Esophagus (tissue), 2 donors: ENCODE measurements around the gene CKB. TPM values are rescaled to one million over a fixed set of nuclear protein-coding genes. Genes with fewer than 3 reads are reported as not detected.

Experiments used
- H3K27ac ChIP-seq, 2 donors: one replicate each; pipeline ENCODE4 v1.5.1; 2013; ENCODE audit warnings: low read depth in 2 of 2, mild to moderate bottlenecking in 2 of 2, inconsistent platforms in 1 of 2, low read length in 1 of 2, moderate library complexity in 1 of 2
- H3K27me3 ChIP-seq, 2 donors: one replicate each; pipeline ENCODE4 v1.6.1; 2013; ENCODE audit warnings: low read length in 2 of 2, control low read depth in 1 of 2, mild to moderate bottlenecking in 1 of 2; ENCODE audit not compliant: insufficient read depth in 2 of 2, control insufficient read depth in 1 of 2
- H3K36me3 ChIP-seq, 2 donors: one replicate each; pipeline ENCODE4 v1.6.1; 2013; ENCODE audit warnings: low read length in 1 of 2; ENCODE audit not compliant: control insufficient read depth in 2 of 2, insufficient read depth in 2 of 2
- H3K4me1 ChIP-seq, 2 donors: one replicate each; pipeline ENCODE4 v1.6.1; 2013; ENCODE audit warnings: low read length in 1 of 2; ENCODE audit not compliant: control insufficient read depth in 2 of 2, insufficient read depth in 2 of 2
- H3K4me3 ChIP-seq, 2 donors: one replicate each; pipeline ENCODE4 v1.5.1; 2013; ENCODE audit warnings: low read length in 2 of 2, mild to moderate bottlenecking in 2 of 2, low read depth in 1 of 2, moderate library complexity in 1 of 2
- H3K9me3 ChIP-seq, 2 donors: one replicate each; pipeline ENCODE4 v1.6.1; 2013; ENCODE audit warnings: mild to moderate bottlenecking in 2 of 2, low read depth in 1 of 2, low read length in 1 of 2, moderate library complexity in 1 of 2; ENCODE audit not compliant: control insufficient read depth in 2 of 2, insufficient read depth in 1 of 2
- WGBS, 2 donors: extraction: QIAGEN DNeasy Blood & Tissue Kit; methylation state at CpG; one replicate each; pipeline ENCODE4 v1.1.7; 2013; 5-methylcytosine and 5-hydroxymethylcytosine counted together
- polyA plus RNA-seq, 2 donors: library from polyadenylated mRNA; stranded (reverse); fragments of 200-250 nt; gene quantifications; one replicate each; pipeline ENCODE4 v1.2.3, GENCODE V29; 2013
- donor health status: healthy with polysubstance abuse.
- donor health status: Bipolar disorder and iron deficiency.

Gene CKB
- polyA plus RNA-seq, 2 donors: 117 to 134 TPM

DNA sequence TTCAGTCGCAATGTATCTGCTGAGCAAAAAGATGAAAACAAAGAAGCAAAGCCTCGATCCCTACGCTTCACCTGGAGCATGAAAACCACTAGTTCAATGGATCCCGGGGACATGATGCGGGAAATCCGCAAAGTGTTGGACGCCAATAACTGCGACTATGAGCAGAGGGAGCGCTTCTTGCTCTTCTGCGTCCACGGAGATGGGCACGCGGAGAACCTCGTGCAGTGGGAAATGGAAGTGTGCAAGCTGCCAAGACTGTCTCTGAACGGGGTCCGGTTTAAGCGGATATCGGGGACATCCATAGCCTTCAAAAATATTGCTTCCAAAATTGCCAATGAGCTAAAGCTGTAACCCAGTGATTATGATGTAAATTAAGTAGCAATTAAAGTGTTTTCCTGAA is 19.8 kb downstream of the CKB start:
- Histone ChIP-seq H3K4me3 (no peak overlapping the region), H3K36me3 (peaks cover 16 to 28% of the 10 kb centered on the region in 2 donors)

GRCh38 chr14:103501921-103502669 is 20.5 kb downstream of the CKB start:
- Histone ChIP-seq H3K36me3 (peaks cover 18 to 26% of the 10 kb centered on the region in 2 donors), H3K27ac (no peak overlapping the region), H3K4me1 (peaks cover 0 to 3% of the 10 kb centered on the region in 2 donors), H3K4me3 (no peak overlapping the region), H3K27me3 (no peaks in the 10 kb centered on the region), H3K9me3 (no peaks in the 10 kb centered on the region)
- WGBS, 2 donors: 88 to 91% methylated on average over 9 of the region's 9 CpGs

More for the DNA sequence above, 19.8 kb downstream of the CKB start:
- Histone ChIP-seq H3K9me3 (no peaks in the 10 kb centered on the region), H3K27me3 (no peaks in the 10 kb centered on the region), H3K27ac (no peak overlapping the region), H3K4me1 (peaks cover 0 to 3% of the 10 kb centered on the region in 2 donors)
- WGBS, 2 donors: 95 to 96% methylated on average over 18 of the region's 18 CpGs

DNA sequence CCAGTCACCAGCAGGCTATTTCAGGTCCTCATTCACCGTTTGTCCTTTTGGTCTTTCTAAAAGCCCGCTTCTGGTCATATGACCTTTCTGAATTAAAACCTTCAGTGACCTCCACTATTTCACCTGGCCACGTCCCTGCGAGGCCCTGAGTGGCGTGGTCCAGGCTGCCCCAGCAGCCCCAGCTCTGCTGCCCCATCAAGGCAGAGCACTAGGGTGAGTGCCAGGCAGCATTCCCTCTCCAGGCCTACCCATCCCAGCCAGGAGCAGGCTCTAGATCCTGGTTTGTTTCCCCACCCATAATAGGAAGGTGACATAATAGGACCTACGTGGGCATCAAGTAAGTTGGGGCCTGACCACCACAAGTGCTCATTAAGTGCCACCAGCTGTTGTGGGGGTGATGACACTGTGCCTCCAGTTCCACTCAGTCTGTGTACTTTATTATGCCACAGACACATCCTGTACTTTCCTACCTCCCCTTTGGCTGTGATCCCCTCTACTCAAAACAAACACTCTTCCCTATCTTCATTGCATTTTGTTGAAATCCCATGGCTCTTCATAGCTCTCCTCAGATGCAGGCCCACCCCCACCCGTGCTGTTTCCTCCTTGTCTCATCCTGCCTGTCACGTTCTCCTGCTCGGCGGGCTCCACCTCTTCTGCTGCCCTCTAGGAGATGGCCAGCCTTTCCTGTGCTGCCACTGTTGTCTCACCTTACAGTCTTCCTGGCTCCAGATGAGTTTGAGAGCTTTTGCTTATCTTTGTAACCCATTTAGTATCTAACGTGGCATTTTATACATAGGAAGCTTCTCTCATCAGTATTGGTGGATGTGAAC is 21.4 kb downstream of the CKB start:
- H3K4me3 ChIP-seq: no peak overlapping the region
- no peak overlapping the region for H3K27ac ChIP-seq
- peaks cover 0 to 2% of the 10 kb centered on the region in 2 donors for H3K9me3 ChIP-seq
- H3K36me3 ChIP-seq: peaks cover 18 to 26% of the 10 kb centered on the region in 2 donors
- H3K4me1 ChIP-seq: peaks cover 0 to 3% of the 10 kb centered on the region in 2 donors
- WGBS, 2 donors: 82 to 83% methylated on average over 11 of the region's 11 CpGs
- no peaks in the 10 kb centered on the region for H3K27me3 ChIP-seq

DNA sequence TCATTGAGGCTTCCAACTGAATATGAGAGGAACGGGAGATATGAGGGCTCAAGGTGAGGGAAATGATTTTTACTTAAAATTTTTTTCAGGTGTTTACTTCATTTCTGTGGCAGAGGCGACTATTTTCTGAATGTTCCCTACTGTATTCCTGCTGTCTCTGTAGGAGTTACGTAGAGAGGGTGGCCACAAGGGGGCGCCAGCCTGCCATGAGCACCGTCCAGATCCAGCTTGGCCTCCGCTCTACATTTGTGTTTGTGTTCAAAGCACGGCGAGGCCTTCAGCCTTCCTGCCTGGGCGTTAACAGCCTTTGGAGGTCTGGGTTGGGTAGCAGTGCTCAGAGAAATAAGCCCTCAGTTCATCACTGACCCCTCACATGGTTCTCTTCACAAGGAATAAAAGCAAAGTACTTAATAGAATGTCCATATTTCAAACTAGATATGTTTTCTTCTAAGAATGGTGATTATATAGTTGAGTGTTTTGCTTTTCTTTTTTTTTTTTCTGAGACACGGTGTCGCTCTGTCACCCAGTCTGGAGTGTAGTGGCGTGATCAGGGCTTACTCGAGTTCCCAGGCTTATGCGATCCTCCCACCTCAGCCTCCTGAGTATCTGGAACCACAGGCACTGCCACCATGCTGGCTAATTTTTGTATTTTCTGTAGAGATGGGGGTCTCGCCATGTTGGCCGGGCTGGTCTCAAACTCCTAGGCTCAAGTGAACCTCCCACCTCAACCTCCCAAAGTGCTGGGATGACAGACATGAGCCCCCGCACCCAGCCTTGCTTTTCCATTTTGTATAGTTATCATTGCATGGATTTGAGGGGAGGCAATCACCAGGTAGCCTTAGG is 22.3 kb downstream of the CKB start:
- Histone ChIP-seq H3K27ac (peak overlapping the region in 1 of 2 donors; percentile 11), H3K9me3 (peaks cover 0 to 2% of the 10 kb centered on the region in 2 donors), H3K4me1 (peaks cover 0 to 3% of the 10 kb centered on the region in 2 donors), H3K4me3 (no peak overlapping the region), H3K27me3 (no peaks in the 10 kb centered on the region), H3K36me3 (peaks cover 20 to 28% of the 10 kb centered on the region in 2 donors)
- 38 to 42% methylated on average over 17 of the region's 17 CpGs for WGBS, 2 donors

DNA sequence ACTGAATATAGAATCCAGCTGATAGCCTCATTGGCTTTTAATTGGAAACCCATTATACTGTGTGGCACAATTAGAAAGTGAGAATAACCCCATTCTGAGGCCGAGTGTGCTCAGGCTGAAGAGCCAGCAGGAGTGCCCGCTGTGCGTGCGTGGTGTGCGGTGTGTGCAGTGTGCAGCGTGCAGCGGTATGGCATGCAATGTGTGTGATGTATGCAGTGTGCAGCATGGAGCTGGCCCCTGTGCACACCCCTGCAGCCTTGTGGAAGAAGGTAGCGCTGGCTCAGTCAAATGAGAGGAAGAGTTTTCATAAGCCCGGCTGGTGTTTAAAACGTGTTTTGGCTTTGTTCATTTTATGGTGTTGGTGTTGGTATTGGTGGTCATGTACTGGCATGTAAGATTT is 22.9 kb downstream of the CKB start:
- H3K27me3 ChIP-seq: no peaks in the 10 kb centered on the region
- H3K4me3 ChIP-seq: no peak overlapping the region
- 41 to 62% methylated on average over 10 of the region's 10 CpGs for WGBS, 2 donors
- no peak overlapping the region for H3K27ac ChIP-seq
- peaks cover 17 to 22% of the 10 kb centered on the region in 2 donors for H3K36me3 ChIP-seq
- H3K9me3 ChIP-seq: peaks cover 0 to 2% of the 10 kb centered on the region in 2 donors
- peaks cover 0 to 3% of the 10 kb centered on the region in 2 donors for H3K4me1 ChIP-seq

GRCh38 chr14:103496776-103497175 is 25.9 kb downstream of the CKB start:
- Histone ChIP-seq H3K27ac (no peak overlapping the region), H3K36me3 (peaks cover 13% of the 10 kb centered on the region in 2 donors), H3K27me3 (no peaks in the 10 kb centered on the region), H3K4me3 (no peak overlapping the region), H3K9me3 (peaks cover 0 to 2% of the 10 kb centered on the region in 2 donors), H3K4me1 (peaks cover 0 to 3% of the 10 kb centered on the region in 2 donors)
- WGBS, 2 donors: 0 to 43% methylated on average over 1 of the region's 1 CpG

GRCh38 chr14:103495854-103496253 is 26.8 kb downstream of the CKB start:
- Histone ChIP-seq H3K36me3 (peaks cover 8 to 14% of the 10 kb centered on the region in 2 donors), H3K27ac (peak overlapping the region in 1 of 2 donors; percentile 28), H3K27me3 (no peaks in the 10 kb centered on the region), H3K9me3 (peaks cover 0 to 2% of the 10 kb centered on the region in 2 donors), H3K4me3 (no peak overlapping the region), H3K4me1 (peaks cover 0 to 3% of the 10 kb centered on the region in 2 donors)
- 59 to 61% methylated on average over 2 of the region's 2 CpGs for WGBS, 2 donors

- Histone ChIP-seq H3K27ac (peak overlapping the region in 1 of 2 donors; percentile 13), H3K9me3 (peaks cover 0 to 2% of the 10 kb centered on the region in 2 donors), H3K4me3 (no peak overlapping the region), H3K27me3 (no peaks in the 10 kb centered on the region), H3K36me3 (peaks cover 8 to 22% of the 10 kb centered on the region in 2 donors), H3K4me1 (no peaks in the 10 kb centered on the region)
- 83 to 85% methylated on average over 6 of the region's 6 CpGs for WGBS, 2 donors
These were observed 30.3 kb downstream of the CKB start for GRCh38 chr14:103492156-103492925.
